Measurements from ENCODE around the gene FZD2. TPM values are rescaled to one million over a fixed set of nuclear protein-coding genes. Genes with fewer than 3 reads are reported as not detected.

The FZD2 gene
- total RNA-seq, 1 experiment from 2014 or later, result 23.7 TPM

GRCh38 chr17:44543213-44543904 lies 13.9 kb upstream of the FZD2 start:
- DNase-seq (ENCODE audit: low spot score), result peak; percentile 78
- Histone ChIP-seq H3K9me3 (ENCODE audit: low read depth, low read length, poor library complexity, severe bottlenecking) (no peaks in the 10 kb centered on the region), H3K27me3 (replicated peaks; ENCODE audit: insufficient read depth, low read depth, low read length, poor library complexity) (no peaks in the 10 kb centered on the region), H3K36me3 (ENCODE audit: insufficient read depth, low read length, poor library complexity, severe bottlenecking) (no peaks in the 10 kb centered on the region), H3K4me3 (ENCODE audit: low read depth, low read length, poor library complexity, severe bottlenecking) (no peak overlapping the region), H3K27ac (ENCODE audit: low read depth, low read length, poor library complexity, severe bottlenecking) (peak overlapping the region; percentile 64), H3K4me1 (ENCODE audit: insufficient read depth, low read length, poor library complexity, severe bottlenecking) (peaks cover 45% of the 10 kb centered on the region)
- POLR2A ChIA-PET (ENCODE audit: low non-redundant PET), result no interaction called here
- no TSS peak for BruUV-seq (replicated peaks)
- CTCF ChIA-PET, result interaction anchor here (0.6 kb wide), 1 partner anchor 278 kb away, joined by 3 read pairs; no protein-coding TSS in a partner anchor
- intact Hi-C loops (cut with micrococcal nuclease; ENCODE audit: unreplicated experiment), result no loop called here
- no peak for TF ChIP-seq EZH2 (IDR thresholded peaks at IDR 0.05; ENCODE audit: borderline replicate concordance, low read depth, low read length, poor library complexity, severe bottlenecking)
- TF ChIP-seq, protein P1, sequence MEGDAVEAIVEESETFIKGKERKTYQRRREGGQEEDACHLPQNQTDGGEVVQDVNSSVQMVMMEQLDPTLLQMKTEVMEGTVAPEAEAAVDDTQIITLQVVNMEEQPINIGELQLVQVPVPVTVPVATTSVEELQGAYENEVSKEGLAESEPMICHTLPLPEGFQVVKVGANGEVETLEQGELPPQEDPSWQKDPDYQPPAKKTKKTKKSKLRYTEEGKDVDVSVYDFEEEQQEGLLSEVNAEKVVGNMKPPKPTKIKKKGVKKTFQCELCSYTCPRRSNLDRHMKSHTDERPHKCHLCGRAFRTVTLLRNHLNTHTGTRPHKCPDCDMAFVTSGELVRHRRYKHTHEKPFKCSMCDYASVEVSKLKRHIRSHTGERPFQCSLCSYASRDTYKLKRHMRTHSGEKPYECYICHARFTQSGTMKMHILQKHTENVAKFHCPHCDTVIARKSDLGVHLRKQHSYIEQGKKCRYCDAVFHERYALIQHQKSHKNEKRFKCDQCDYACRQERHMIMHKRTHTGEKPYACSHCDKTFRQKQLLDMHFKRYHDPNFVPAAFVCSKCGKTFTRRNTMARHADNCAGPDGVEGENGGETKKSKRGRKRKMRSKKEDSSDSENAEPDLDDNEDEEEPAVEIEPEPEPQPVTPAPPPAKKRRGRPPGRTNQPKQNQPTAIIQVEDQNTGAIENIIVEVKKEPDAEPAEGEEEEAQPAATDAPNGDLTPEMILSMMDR (conservative IDR thresholded peaks at IDR 0.05; ENCODE audit: low read depth, low read length), result no peak

GRCh38 chr17:44543905-44544523 lies 13.3 kb upstream of the FZD2 start:
- no peak for DNase-seq (ENCODE audit: low spot score)
- H3K27ac ChIP-seq (ENCODE audit: low read depth, low read length, poor library complexity, severe bottlenecking), result peak overlapping the region; percentile 64
- no peak for TF ChIP-seq EZH2 (IDR thresholded peaks at IDR 0.05; ENCODE audit: borderline replicate concordance, low read depth, low read length, poor library complexity, severe bottlenecking)
- TF ChIP-seq, protein P1 (conservative IDR thresholded peaks at IDR 0.05; ENCODE audit: low read depth, low read length), result no peak
- H3K36me3 ChIP-seq (ENCODE audit: insufficient read depth, low read length, poor library complexity, severe bottlenecking), result no peaks in the 10 kb centered on the region
- peaks cover 48% of the 10 kb centered on the region for H3K4me1 ChIP-seq (ENCODE audit: insufficient read depth, low read length, poor library complexity, severe bottlenecking)
- BruUV-seq (replicated peaks), result no TSS peak
- CTCF ChIA-PET, result interaction anchor here (0.6 kb wide), 1 partner anchor 277 kb away, joined by 3 read pairs; no protein-coding TSS in a partner anchor
- POLR2A ChIA-PET (ENCODE audit: low non-redundant PET), result no interaction called here
- H3K27me3 ChIP-seq (replicated peaks; ENCODE audit: insufficient read depth, low read depth, low read length, poor library complexity), result no peaks in the 10 kb centered on the region
- intact Hi-C loops (cut with micrococcal nuclease; ENCODE audit: unreplicated experiment), result no loop called here
- H3K4me3 ChIP-seq (ENCODE audit: low read depth, low read length, poor library complexity, severe bottlenecking), result no peak overlapping the region
- H3K9me3 ChIP-seq (ENCODE audit: low read depth, low read length, poor library complexity, severe bottlenecking), result no peaks in the 10 kb centered on the region

GRCh38 chr17:44546671-44547606 lies 10.3 kb upstream of the FZD2 start:
- Histone ChIP-seq H3K4me3 (ENCODE audit: low read depth, low read length, poor library complexity, severe bottlenecking) (no peak overlapping the region), H3K9me3 (ENCODE audit: low read depth, low read length, poor library complexity, severe bottlenecking) (no peaks in the 10 kb centered on the region), H3K27me3 (replicated peaks; ENCODE audit: insufficient read depth, low read depth, low read length, poor library complexity) (no peaks in the 10 kb centered on the region), H3K4me1 (ENCODE audit: insufficient read depth, low read length, poor library complexity, severe bottlenecking) (peaks cover 41% of the 10 kb centered on the region), H3K36me3 (ENCODE audit: insufficient read depth, low read length, poor library complexity, severe bottlenecking) (no peaks in the 10 kb centered on the region), H3K27ac (ENCODE audit: low read depth, low read length, poor library complexity, severe bottlenecking) (no peak overlapping the region)
- no peak for TF ChIP-seq EZH2 (IDR thresholded peaks at IDR 0.05; ENCODE audit: borderline replicate concordance, low read depth, low read length, poor library complexity, severe bottlenecking)
- TF ChIP-seq, protein P1 (conservative IDR thresholded peaks at IDR 0.05; ENCODE audit: low read depth, low read length), result no peak
- POLR2A ChIA-PET (ENCODE audit: low non-redundant PET), result no interaction called here
- BruUV-seq (replicated peaks), result no TSS peak
- DNase-seq (ENCODE audit: low spot score), result no peak
- intact Hi-C loops (cut with micrococcal nuclease; ENCODE audit: unreplicated experiment), result no loop called here
- CTCF ChIA-PET, result interaction anchor here (0.6 kb wide), 1 partner anchor 1733 kb away, joined by 4 read pairs; no protein-coding TSS in a partner anchor
